HG03108 (cell line): ENCODE measurements around the gene LINC00305.

Experiments
- ATAC-seq: cut with Tn5 transposase; IDR thresholded peaks from one replicate; pipeline ENCODE4 v1.9.1; 2021; ENCODE audit warnings: moderate library complexity; ENCODE audit not compliant: unreplicated experiment

Gene LINC00305

GRCh38 chr18:64116571-64117175 is 32.2 kb downstream of the LINC00305 start:
- ATAC-seq: no peak

- ATAC-seq: no peak
These were observed 33.0 kb downstream of the LINC00305 start for GRCh38 chr18:64115881-64116280.

- no peak for ATAC-seq
These were observed 36.9 kb downstream of the LINC00305 start for GRCh38 chr18:64111950-64112349.

- no peak for ATAC-seq
These were observed 38.0 kb downstream of the LINC00305 start for GRCh38 chr18:64110692-64111480.

GRCh38 chr18:64103986-64104385 is 44.9 kb downstream of the LINC00305 start:
- no peak for ATAC-seq

- ATAC-seq: peak; percentile 51
These were observed 48.6 kb downstream of the LINC00305 start for GRCh38 chr18:64100116-64100922.

GRCh38 chr18:64099244-64099643 is 49.6 kb downstream of the LINC00305 start:
- peak; percentile 39 for ATAC-seq

GRCh38 chr18:64097497-64097896 is 51.4 kb downstream of the LINC00305 start:
- ATAC-seq: no peak

GRCh38 chr18:64095056-64095455 is 53.8 kb downstream of the LINC00305 start:
- ATAC-seq: no peak

GRCh38 chr18:64094210-64094609 is 54.7 kb downstream of the LINC00305 start:
- no peak for ATAC-seq

- no peak for ATAC-seq
These were observed 57.4 kb downstream of the LINC00305 start for GRCh38 chr18:64091526-64091925.

- no peak for ATAC-seq
These were observed 58.0 kb downstream of the LINC00305 start for GRCh38 chr18:64090876-64091275.

GRCh38 chr18:64083916-64084315 is 65.0 kb downstream of the LINC00305 start:
- ATAC-seq: no peak

GRCh38 chr18:64082513-64082912 is 66.4 kb downstream of the LINC00305 start:
- no peak for ATAC-seq

GRCh38 chr18:64082054-64082453 is 66.8 kb downstream of the LINC00305 start:
- ATAC-seq: no peak

GRCh38 chr18:64073971-64074370 is 74.9 kb downstream of the LINC00305 start:
- ATAC-seq: no peak

GRCh38 chr18:64055019-64055418 is 93.9 kb downstream of the LINC00305 start:
- ATAC-seq: no peak

GRCh38 chr18:64053246-64053645 is 95.6 kb downstream of the LINC00305 start:
- no peak for ATAC-seq

GRCh38 chr18:64052772-64053171 is 96.1 kb downstream of the LINC00305 start:
- no peak for ATAC-seq

GRCh38 chr18:64044616-64045015 is 104.3 kb downstream of the LINC00305 start:
- no peak for ATAC-seq

- ATAC-seq: no peak
These were observed 106.0 kb downstream of the LINC00305 start for GRCh38 chr18:64042728-64043358.
